ENCODE measurements around the gene KCND3.

The KCND3 gene
- long read RNA-seq, partial matches to known transcripts, result 0 of 1 reads
- long read RNA-seq, other reads (novel, unspliced or antisense), result 1 of 1 reads

DNA sequence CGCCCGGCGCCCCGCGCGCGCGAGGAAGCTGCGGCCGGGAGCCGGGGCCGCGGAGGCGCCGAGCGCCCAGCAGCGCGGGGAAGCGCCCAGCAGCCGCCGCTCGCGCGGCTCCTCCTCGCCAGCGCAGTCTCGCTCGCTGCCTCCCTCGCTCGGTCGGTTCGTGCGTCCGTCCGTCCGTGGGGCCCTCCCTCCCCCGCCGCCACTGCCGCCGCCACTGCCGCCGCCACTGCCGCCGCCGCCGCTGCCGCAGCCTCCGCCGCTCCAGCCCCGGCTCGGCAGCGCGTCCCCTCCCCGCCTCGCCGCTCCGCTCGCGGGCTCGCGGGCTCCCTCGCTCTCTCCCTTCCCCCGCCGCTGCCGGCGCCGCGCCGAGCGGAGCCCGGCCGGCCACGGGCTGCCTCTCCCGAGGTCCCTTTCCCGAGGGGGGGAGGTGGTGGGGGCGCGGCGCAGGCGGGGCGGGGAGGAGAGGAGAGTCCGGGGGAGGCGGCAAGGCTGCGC lies at the start of gene KCND3:
Gene KCND3, minus strand, starts transcription at position 138 of the 495 bp plus-strand sequence.
- no peak within 1 kb of the TSS for H3K27ac ChIP-seq (replicated peaks)
- H3K27me3 ChIP-seq (ENCODE audit: insufficient read depth, poor library complexity, severe bottlenecking), result peaks cover 58% of the 10 kb centered on the region
- H3K4me3 ChIP-seq (replicated peaks; ENCODE audit: insufficient read depth, low read length), result peak within 1 kb of the TSS; percentile 16
- TF ChIP-seq CTCF (IDR thresholded peaks at IDR 0.05; ENCODE audit: insufficient read depth, low read length) (no peak), SPI1 (IDR thresholded peaks at IDR 0.05; ENCODE audit: borderline replicate concordance, low read depth) (no peak), POLR2AphosphoS5 (IDR thresholded peaks at IDR 0.05; ENCODE audit: low read depth) (no peak), REST (IDR thresholded peaks at IDR 0.05; ENCODE audit: insufficient replicate concordance, low read depth) (no peak), GABPA (IDR thresholded peaks at IDR 0.05; ENCODE audit: low read depth) (no peak)
- peak in 1 of 2 experiments; percentile 17 for DNase-seq (ENCODE audit: low read depth in 1 of 2, low spot score in 1 of 2)

- Histone ChIP-seq H3K27ac (replicated peaks) (no peak overlapping the region), H3K4me3 (replicated peaks; ENCODE audit: insufficient read depth, low read length) (no peak overlapping the region), H3K27me3 (ENCODE audit: insufficient read depth, poor library complexity, severe bottlenecking) (no peaks in the 10 kb centered on the region)
- no peak for TF ChIP-seq SPI1 (IDR thresholded peaks at IDR 0.05; ENCODE audit: borderline replicate concordance, low read depth)
- no peak for TF ChIP-seq POLR2AphosphoS5 (IDR thresholded peaks at IDR 0.05; ENCODE audit: low read depth)
- no peak for TF ChIP-seq CTCF (IDR thresholded peaks at IDR 0.05; ENCODE audit: insufficient read depth, low read length)
- TF ChIP-seq REST (IDR thresholded peaks at IDR 0.05; ENCODE audit: insufficient replicate concordance, low read depth), result no peak
- no peak for TF ChIP-seq GABPA (IDR thresholded peaks at IDR 0.05; ENCODE audit: low read depth)
- no peak for DNase-seq (ENCODE audit: low read depth in 1 of 2, low spot score in 1 of 2)
Measured at GRCh38 chr1:112034277-112034676, 44.8 kb upstream of the KCND3 start.

GRCh38 chr1:112033439-112034120 lies 44.1 kb upstream of the KCND3 start:
- Histone ChIP-seq H3K4me3 (replicated peaks; ENCODE audit: insufficient read depth, low read length) (no peak overlapping the region), H3K27me3 (ENCODE audit: insufficient read depth, poor library complexity, severe bottlenecking) (no peaks in the 10 kb centered on the region), H3K27ac (replicated peaks) (no peak overlapping the region)
- DNase-seq (ENCODE audit: low read depth in 1 of 2, low spot score in 1 of 2), result no peak
- TF ChIP-seq CTCF (IDR thresholded peaks at IDR 0.05; ENCODE audit: insufficient read depth, low read length) (no peak), SPI1 (IDR thresholded peaks at IDR 0.05; ENCODE audit: borderline replicate concordance, low read depth) (no peak), GABPA (IDR thresholded peaks at IDR 0.05; ENCODE audit: low read depth) (no peak), POLR2AphosphoS5 (IDR thresholded peaks at IDR 0.05; ENCODE audit: low read depth) (no peak), REST (IDR thresholded peaks at IDR 0.05; ENCODE audit: insufficient replicate concordance, low read depth) (no peak)
